Measurements from ENCODE around the gene KPNA6. TPM values are rescaled to one million over a fixed set of nuclear protein-coding genes. Genes with fewer than 3 reads are reported as not detected.
A peak's percentile ranks its signal among the peaks of the same experiment; 100 is the strongest.

Gene KPNA6
- total RNA-seq, 1 experiment from 2014 or later = 116 TPM

- no peaks in the 10 kb centered on the region for H3K27me3 ChIP-seq (ENCODE audit: control insufficient read depth, insufficient read depth, low read length)
- H3K9me3 ChIP-seq (ENCODE audit: control insufficient read depth, insufficient read depth, low read depth, low read length) = no peaks in the 10 kb centered on the region
- DNase-seq (ENCODE audit: low read depth, low spot score) (no peak), ATAC-seq (peak; percentile 88)
- TF ChIP-seq TCF7L2 (IDR thresholded peaks at IDR 0.05; ENCODE audit: low read depth, low read length) (no peak), POLR2AphosphoS5 (IDR thresholded peaks at IDR 0.05; ENCODE audit: low read depth, low read length) (peak; percentile 90), CTCF (IDR thresholded peaks at IDR 0.05) (no peak), SIN3A (IDR thresholded peaks at IDR 0.05; ENCODE audit: borderline replicate concordance, insufficient read depth, low read depth, low read length) (peak; percentile 87; the same call in 1 of the 2 replicates)
- TF ChIP-seq, protein P1, sequence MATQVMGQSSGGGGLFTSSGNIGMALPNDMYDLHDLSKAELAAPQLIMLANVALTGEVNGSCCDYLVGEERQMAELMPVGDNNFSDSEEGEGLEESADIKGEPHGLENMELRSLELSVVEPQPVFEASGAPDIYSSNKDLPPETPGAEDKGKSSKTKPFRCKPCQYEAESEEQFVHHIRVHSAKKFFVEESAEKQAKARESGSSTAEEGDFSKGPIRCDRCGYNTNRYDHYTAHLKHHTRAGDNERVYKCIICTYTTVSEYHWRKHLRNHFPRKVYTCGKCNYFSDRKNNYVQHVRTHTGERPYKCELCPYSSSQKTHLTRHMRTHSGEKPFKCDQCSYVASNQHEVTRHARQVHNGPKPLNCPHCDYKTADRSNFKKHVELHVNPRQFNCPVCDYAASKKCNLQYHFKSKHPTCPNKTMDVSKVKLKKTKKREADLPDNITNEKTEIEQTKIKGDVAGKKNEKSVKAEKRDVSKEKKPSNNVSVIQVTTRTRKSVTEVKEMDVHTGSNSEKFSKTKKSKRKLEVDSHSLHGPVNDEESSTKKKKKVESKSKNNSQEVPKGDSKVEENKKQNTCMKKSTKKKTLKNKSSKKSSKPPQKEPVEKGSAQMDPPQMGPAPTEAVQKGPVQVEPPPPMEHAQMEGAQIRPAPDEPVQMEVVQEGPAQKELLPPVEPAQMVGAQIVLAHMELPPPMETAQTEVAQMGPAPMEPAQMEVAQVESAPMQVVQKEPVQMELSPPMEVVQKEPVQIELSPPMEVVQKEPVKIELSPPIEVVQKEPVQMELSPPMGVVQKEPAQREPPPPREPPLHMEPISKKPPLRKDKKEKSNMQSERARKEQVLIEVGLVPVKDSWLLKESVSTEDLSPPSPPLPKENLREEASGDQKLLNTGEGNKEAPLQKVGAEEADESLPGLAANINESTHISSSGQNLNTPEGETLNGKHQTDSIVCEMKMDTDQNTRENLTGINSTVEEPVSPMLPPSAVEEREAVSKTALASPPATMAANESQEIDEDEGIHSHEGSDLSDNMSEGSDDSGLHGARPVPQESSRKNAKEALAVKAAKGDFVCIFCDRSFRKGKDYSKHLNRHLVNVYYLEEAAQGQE (IDR thresholded peaks at IDR 0.05; ENCODE audit: insufficient read depth in 1 of 2, low read depth in 2 of 2, low read length in 1 of 2) = no peak
- H3K4me3 ChIP-seq (ENCODE audit: low read depth in 2 of 2, low read length in 2 of 2) = peak within 1 kb of the TSS; percentile 63 to 90
- BruUV-seq (replicated peaks) = TSS peak; percentile 93
- in situ Hi-C loops (cut with HindIII; ENCODE audit: low pct_unique_long_range_greater_than_20kb, low sequenced_read_pairs) (no loop called here), intact Hi-C loops (cut with micrococcal nuclease; ENCODE audit: unreplicated experiment) (no loop called here)
- H3K36me3 ChIP-seq (ENCODE audit: control insufficient read depth, insufficient read depth, low read length) = no peaks in the 10 kb centered on the region
- H3K27ac ChIP-seq (ENCODE audit: low read length) = peak within 1 kb of the TSS; percentile 77
- ChIA-PET POLR2A (interaction anchor here (0.6 kb wide), 1 partner anchor 100 kb away, joined by 8 read pairs; no protein-coding TSS in a partner anchor), CTCF (interaction anchor here (0.6 to 1.5 kb wide), 2 partner anchors 10 to 53 kb away, joined by 3 to 5 read pairs; no protein-coding TSS in a partner anchor)
- H3K4me1 ChIP-seq (ENCODE audit: control insufficient read depth, insufficient read depth, low read length) = peaks cover 24% of the 10 kb centered on the region
Observed at GRCh38 chr1:32205401-32206370, 97.8 kb downstream of the KPNA6 start, which contains the start of gene IQCC. Gene IQCC, plus strand, starts transcription at chr1:32205671. Its CDS starts 11 bp downstream, at chr1:32205682.

- H3K27me3 ChIP-seq (ENCODE audit: control insufficient read depth, insufficient read depth, low read length) = no peaks in the 10 kb centered on the region
- ATAC-seq = no peak
- ChIA-PET CTCF (no interaction called here), POLR2A (no interaction called here)
- H3K9me3 ChIP-seq (ENCODE audit: control insufficient read depth, insufficient read depth, low read depth, low read length) = no peaks in the 10 kb centered on the region
- H3K4me3 ChIP-seq (ENCODE audit: low read depth in 2 of 2, low read length in 2 of 2) = no peak overlapping the region
- DNase-seq (ENCODE audit: low read depth, low spot score) = no peak
- in situ Hi-C loops (cut with HindIII; ENCODE audit: low pct_unique_long_range_greater_than_20kb, low sequenced_read_pairs) = no loop called here
- intact Hi-C loops (cut with micrococcal nuclease; ENCODE audit: unreplicated experiment) = no loop called here
- peaks cover 12% of the 10 kb centered on the region for H3K4me1 ChIP-seq (ENCODE audit: control insufficient read depth, insufficient read depth, low read length)
- no peaks in the 10 kb centered on the region for H3K36me3 ChIP-seq (ENCODE audit: control insufficient read depth, insufficient read depth, low read length)
- H3K27ac ChIP-seq (ENCODE audit: low read length) = no peak overlapping the region
- TF ChIP-seq SIN3A (IDR thresholded peaks at IDR 0.05; ENCODE audit: borderline replicate concordance, insufficient read depth, low read depth, low read length) (no peak), CTCF (IDR thresholded peaks at IDR 0.05) (no peak), TCF7L2 (IDR thresholded peaks at IDR 0.05; ENCODE audit: low read depth, low read length) (no peak), POLR2AphosphoS5 (IDR thresholded peaks at IDR 0.05; ENCODE audit: low read depth, low read length) (no peak)
- TF ChIP-seq, protein P1 (IDR thresholded peaks at IDR 0.05; ENCODE audit: insufficient read depth in 1 of 2, low read depth in 2 of 2, low read length in 1 of 2) = no peak
- no TSS peak for BruUV-seq (replicated peaks)
Observed at GRCh38 chr1:32208469-32208868, 100.6 kb downstream of the KPNA6 start.

Data from Panc1 (cell line).